GM21723 (cell line): ENCODE data around the gene PTPN6.
"Not testable (repeated sequence)": the region's sequence is repeated elsewhere in the genome, so short reads cannot be mapped to it uniquely, and the experiment has no call there.

ENCODE experiments used
- ATAC-seq: cut with Tn5 transposase; IDR thresholded peaks from one replicate; pipeline ENCODE4 v1.9.1; 2021; ENCODE audit warnings: mild to moderate bottlenecking, moderate library complexity; ENCODE audit not compliant: unreplicated experiment

The PTPN6 gene

DNA sequence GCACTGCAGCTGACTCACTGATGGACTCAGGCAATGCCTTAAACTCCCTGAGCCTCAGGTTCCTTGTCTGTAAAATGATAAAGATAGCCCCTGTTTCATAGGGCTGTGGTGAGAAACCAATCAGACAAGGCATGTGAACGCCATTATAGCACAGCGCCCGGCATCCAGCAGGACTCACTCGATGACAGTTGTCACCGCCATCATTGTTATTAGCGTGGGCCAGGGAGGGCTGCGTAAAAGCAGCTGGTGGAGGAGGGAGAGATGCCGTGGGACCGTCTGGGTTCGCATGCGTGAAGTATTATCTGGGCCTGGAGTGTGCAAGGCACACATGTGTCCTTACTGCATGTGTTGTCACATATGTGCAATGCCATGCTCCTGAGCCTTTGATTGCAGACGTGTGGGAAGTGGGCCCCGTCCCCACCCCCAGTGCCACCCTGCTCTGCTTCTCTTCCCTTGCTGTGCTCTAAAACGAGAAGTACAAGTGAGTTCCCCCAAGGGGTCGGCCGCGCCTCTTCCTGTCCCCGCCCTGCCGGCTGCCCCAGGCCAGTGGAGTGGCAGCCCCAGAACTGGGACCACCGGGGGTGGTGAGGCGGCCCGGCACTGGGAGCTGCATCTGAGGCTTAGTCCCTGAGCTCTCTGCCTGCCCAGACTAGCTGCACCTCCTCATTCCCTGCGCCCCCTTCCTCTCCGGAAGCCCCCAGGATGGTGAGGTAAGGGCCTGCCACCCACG lies at the start of gene PTPN6:
Gene PTPN6, plus strand, starts transcription at position 546 of the 730 bp plus-strand sequence. Its CDS starts 157 bp downstream, at position 703.
- ATAC-seq = peak; percentile 27

DNA sequence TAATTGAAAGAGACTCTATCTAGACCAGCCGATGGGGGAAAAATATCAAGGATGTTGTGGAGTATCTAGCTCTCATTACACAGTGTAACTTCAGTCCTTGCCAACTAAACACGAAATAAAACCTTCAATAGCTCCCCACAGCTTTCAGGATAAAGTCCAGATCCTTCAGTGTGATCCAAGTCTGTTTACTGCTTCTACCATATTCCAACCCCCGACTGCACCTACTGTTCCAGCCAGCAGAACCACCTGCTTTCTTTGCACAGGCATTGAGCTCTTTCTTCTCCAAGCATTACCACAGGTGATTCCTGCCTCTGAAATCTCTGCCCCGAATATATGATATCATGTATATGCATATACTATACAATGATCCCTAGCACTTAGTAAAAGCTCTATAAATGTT lies 48.7 kb upstream of the PTPN6 start:
- no peak for ATAC-seq

DNA sequence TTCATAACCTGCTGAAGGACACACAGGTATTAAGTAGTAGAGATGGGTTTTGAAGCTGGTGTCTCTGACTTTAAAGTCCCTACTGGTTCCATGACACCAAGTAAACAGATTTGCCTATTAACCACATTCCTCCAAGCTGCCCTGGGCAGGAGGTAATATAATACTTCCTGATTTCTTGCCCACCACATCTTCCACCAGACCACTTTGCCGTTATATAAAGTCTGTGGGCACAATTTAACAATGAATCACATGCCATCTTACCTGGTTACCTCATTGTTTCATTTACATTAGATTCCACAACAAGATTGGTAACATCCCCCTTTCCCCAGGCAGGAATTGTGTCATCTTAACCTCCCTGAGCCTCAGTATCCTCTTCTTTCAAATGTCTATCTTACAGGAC lies 47.4 kb upstream of the PTPN6 start:
- no peak for ATAC-seq

DNA sequence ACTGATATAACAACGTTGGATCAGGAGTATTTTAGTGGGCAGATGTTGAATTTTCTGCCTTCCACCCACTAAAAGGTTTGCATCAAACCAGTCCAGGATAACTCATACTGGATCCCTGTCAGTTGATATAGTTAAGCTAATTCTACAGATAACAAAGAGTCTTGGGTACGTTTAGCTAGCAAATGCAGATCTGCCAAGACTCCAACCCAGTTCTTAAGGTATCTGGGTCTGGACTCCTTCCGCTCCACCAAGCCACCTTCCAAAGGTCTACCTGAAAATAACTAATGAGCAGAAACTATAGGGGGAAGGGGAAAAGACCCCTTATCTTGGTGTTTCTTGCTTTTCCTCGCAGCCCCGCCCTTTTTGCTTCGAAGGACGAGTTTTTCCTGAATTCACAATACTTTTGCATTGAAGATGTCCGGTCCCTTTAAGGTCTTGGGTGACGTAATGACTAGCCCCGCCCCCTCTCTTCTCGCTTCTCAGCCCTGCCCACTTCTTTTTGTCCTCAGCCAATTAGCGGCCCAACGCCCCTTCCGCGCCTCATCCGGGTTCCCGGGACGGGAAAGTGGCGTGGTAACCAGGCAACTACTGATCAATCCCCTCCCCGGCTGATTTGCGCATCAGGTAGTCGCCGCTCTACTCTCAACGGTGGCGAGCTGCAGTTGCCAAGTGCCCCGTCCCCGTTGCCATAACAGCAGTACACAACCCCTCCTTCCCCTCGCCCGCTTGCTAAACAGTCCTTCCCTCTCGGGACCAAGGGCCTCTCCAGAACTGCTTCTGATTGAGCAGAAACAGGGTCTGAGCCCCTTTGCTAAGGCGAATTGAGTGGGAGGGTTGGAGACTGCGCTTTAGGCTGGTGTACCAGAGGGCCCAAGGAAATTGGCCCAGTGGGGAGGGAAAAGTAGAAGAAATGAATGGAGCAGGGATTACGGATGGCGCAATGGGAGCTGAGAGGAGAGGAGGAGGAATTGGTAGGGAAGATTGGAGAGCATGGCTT lies 46.6 kb upstream of the PTPN6 start, which contains the start of gene LRRC23:
Gene LRRC23, plus strand, starts transcription at position 543 of the 997 bp plus-strand sequence. CDS start 812 bp downstream, outside the sequence.
- peak; percentile 94 for ATAC-seq

DNA sequence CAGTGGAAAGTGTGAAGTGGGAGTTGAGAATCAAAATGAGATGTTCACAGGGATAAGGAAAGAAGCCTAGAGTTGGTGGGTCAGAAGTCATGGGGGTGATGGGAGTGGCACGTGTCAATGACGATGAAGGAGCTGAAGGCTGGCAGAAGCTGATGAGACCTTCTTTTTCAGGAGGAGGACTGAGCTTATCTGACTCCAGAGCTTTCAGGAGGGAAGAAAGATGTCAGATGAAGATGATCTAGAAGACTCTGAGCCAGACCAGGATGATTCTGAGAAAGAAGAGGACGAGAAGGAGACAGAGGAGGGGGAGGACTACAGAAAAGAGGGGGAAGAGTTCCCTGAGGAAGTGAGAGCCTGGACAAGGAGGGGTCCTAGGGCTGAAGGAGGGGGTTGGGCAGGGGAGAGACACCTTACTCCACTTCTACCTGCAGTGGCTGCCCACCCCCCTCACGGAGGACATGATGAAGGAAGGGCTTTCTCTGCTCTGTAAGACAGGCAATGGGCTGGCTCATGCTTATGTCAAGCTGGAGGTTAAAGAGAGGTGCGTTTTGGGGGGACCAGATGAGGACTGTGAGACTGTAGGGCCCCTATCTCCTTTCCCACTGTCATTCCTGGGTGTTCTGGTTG lies 45.6 kb upstream of the PTPN6 start:
- no peak for ATAC-seq

DNA sequence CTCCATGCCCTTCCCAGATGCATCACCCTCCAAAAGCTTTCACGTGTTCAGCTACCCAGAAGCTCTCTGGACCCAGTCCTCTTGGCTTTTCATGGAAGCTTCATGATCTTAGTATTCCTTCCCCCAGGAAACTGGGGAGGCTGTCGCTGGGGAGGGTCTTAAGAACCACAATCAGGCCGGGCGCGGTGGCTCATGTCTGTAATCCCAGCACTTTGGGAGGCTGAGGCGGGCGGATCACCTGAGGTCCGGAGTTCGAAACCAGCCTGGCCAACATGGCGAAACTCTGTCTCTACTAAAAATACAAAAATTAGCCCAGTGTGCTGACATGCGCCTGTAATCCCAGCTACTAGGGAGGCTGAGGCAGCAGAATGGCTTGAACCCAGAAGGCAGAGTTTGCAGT lies 43.0 kb upstream of the PTPN6 start:
- not testable (repeated sequence) for ATAC-seq

DNA sequence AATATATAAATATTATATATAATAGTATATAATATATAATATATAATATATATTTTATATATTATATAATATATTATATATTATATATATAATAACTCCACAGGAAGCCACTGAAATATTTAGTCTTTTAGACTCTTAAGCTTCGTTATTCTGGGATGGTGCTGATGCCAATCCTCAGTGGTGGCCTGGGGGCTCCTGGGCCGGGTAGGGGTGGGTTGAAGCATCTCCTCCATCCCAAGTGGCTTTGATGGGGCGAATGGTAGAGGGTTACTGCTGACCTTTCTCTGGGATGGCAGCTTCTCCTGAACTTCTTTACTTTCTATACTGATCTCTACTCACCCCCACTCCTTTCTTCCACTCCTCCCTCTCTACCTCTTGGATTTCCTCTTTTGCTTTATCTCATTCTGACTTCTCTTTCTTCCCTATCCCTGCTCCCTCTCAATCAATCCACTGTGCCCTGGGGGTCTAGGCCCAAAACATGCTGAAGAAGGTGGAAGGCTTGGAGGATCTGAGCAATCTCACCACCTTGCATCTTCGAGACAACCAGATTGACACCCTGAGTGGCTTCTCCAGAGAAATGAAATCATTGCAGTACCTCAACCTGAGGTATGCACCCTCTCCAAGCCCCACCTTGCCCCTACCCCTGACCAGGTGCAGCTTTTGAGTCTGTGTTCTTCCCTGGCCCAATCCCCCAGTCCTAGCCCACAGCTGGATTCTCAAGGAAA lies 41.6 kb upstream of the PTPN6 start:
- no peak for ATAC-seq

DNA sequence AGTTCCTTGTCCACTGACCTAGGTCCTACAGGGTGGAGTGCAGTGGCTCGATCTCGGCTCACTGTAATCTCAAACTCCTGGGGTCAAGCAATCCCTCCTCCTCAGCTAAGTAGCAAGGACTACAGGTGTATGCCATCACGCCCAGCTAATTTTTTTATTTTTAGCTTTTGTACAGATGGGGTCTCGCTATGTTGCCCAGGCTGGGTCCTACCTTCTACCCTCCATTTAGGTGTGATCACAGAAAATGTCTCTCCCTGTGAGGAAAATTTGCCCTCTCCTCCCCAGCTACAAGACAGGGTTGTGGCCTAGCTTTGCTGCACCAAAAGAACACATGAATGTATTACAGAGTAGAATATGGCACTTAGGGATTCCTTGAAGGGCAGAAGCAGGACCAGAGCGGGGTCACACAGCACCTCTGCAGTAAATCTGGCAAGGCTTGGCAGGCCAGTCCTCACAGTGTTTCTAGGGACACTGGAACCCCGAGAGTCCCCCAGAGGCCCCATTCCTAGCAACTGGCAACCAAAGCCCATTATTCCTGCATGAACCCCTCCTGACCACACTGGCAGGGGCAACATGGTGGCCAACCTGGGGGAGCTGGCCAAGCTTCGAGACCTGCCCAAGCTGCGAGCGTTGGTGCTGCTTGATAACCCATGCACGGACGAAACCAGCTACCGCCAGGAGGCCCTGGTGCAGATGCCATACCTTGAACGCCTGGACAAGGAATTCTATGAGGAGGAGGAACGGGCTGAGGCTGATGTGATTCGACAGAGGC lies 38.8 kb upstream of the PTPN6 start:
- ATAC-seq = no peak

DNA sequence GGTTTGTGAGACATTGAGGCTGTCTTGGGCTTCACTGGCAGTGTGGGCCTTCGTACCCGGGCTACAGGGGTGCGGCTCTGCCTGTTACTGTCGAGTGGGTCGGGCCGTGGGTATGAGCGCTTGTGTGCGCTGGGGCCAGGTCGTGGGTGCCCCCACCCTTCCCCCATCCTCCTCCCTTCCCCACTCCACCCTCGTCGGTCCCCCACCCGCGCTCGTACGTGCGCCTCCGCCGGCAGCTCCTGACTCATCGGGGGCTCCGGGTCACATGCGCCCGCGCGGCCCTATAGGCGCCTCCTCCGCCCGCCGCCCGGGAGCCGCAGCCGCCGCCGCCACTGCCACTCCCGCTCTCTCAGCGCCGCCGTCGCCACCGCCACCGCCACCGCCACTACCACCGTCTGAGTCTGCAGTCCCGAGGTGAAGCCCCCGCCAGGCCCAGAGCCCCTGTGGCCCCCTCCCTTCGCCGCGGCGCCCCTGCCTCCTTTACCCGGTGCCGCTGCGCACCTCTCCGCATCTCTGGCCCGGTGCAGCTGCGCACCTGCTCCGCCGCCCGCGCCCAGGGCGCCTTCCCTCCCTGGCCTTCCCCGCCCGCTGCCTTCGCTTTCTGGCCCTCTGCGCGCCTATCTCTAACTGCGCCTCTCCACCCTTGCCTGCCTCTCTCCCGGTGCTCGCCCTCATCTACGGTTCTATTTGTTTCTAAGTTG lies 36.8 kb upstream of the PTPN6 start, which contains the start of gene ENO2:
Gene ENO2, plus strand, starts transcription at position 335 of the 701 bp plus-strand sequence. CDS start 1,253 bp downstream, outside the sequence.
- peak; percentile 71 for ATAC-seq

DNA sequence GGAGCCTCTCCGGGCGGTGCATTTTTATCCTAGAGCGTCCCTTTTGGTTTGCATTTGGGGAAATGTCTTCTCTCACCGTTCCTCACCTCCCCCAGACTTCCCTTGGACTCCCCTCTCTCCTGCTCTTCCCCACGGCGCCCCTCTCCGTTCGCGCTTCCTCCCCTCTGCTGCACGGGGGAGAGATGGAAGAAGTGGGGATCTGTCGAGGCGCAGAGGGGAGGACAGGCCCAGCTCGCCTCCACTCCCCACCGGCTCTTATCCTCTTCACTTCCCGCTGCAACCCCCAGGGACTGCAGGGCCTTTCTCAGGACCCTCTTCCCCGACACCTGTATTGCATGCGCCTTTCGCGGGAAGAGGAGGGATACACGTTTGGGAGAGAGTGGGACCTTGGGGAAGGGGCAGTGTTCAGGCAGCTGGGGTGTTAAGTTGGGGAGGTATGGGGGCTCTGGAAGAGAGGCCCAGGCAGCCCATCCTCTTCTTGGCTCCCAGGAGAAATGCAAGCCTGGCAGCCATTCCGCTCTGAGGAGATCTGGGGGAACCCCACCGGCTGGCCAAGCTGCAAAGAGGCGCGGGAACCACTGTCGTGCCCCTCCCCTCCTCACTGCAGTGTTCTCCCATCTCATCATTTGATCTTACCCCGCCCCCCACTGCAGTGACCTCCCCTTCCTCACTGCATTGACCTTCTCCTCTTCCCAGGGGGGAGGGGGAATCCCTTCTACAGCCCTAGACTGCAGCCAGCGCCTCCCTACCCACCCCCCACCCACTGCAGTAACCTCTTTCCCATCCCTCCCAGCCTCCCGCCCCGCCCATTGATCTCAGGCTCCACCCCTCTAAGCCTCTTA lies 36.0 kb upstream of the PTPN6 start:
- peak; percentile 14 for ATAC-seq

DNA sequence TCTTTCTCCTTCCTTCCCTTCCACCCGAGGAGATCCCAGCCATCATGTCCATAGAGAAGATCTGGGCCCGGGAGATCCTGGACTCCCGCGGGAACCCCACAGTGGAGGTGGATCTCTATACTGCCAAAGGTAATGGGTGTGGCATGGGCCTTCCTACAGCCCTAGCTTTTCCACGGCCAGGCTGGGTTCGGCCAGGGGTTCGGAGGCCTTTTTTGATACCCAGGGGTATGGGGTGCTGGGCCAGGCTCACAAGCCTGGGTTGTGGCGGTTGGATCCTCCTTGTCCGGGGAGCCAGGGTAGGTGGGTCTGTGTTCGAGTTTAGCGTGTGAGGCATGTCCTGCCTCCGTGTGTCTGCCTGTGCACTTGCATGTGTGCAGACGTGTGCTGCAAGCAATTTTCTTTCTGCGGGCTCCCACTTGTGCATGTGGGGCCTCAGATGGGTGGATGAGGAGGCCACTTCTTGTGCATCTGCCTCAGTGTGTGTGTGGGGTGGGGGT lies 35.3 kb upstream of the PTPN6 start:
- ATAC-seq = no peak

DNA sequence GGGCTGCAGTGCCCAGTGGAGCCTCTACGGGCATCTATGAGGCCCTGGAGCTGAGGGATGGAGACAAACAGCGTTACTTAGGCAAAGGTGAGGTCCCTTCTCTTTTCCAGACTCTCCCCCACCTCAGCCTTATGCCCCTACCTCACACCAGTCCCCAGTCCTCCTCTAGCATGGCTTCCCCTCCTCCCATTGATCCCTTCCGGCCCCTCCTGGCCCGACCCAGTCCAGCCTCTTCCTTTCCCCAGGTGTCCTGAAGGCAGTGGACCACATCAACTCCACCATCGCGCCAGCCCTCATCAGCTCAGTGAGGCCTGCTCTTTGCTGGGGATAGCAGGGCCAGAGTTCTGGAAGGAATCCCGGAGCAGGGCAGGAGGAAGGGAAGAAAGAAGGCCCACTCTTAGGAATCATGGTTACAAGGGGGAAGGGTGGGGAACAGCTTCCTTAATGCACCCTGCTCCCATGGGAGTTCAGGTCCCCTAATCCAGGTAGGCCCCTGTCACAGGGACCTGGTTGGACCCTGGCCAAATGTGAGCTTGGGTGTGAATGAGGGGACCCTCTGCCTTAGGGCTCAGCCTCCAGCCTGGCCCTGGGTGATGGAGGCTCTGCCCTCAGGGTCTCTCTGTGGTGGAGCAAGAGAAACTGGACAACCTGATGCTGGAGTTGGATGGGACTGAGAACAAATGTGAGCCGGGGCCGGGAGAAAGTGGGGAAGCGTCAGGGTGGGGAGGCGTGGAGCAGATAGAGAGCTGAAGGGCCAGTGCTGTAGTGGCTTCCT lies 34.5 kb upstream of the PTPN6 start:
- ATAC-seq = no peak

DNA sequence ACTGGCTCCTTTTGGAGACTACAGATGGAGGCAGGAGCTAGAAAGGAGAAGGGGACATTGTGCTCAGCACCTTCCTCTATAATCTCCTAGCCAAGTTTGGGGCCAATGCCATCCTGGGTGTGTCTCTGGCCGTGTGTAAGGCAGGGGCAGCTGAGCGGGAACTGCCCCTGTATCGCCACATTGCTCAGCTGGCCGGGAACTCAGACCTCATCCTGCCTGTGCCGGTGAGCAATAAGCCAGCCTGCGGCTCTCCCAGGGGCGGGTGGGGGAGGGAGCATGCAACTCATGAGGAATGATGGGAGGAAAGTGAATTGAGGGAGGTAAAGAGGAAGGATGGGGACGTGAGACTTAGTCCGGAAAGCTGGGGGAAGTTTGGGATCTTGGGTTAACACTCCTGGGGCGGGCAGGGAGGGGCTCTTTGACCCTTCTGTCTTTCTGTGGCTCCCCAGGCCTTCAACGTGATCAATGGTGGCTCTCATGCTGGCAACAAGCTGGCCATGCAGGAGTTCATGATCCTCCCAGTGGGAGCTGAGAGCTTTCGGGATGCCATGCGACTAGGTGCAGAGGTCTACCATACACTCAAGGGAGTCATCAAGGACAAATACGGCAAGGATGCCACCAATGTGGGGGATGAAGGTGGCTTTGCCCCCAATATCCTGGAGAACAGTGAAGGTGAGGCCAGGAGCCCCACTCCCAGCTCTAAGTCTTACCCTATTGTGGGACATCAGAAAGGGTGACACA lies 33.5 kb upstream of the PTPN6 start:
- no peak for ATAC-seq

DNA sequence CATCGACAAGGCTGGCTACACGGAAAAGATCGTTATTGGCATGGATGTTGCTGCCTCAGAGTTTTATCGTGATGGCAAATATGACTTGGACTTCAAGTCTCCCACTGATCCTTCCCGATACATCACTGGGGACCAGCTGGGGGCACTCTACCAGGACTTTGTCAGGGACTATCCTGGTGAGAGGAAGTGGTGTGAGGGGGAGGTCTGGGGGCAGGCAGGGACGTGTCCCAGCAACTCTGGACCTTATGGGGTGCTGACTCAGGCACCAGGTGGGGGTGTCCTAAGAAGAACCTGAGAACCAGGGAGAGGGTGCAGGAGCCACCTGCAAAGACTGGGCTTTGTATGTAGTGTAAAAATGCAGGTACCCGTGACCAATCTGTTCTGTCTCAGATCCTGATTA lies 31.6 kb upstream of the PTPN6 start:
- no peak for ATAC-seq

DNA sequence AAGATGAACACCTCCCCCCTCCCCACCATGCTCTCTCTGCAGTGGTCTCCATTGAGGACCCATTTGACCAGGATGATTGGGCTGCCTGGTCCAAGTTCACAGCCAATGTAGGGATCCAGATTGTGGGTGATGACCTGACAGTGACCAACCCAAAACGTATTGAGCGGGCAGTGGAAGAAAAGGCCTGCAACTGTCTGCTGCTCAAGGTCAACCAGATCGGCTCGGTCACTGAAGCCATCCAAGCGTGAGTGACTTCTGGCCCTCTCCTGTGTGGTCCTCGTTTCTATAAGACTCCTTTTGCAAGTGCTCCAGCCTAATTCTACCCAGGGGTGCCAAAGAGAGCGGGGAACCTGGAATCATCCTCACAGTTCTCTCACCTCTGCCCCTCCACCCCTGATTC lies 29.6 kb upstream of the PTPN6 start:
- no peak for ATAC-seq
